A204.1 (cell line): ENCODE measurements around the gene ITGA11.

Experiments
- FAIRE-seq: peaks from 2 replicates; lab custom pipeline; 2012; peaks lifted over from hg19 to GRCh38; lab: Jason Lieb, UNC

ITGA11 gene

DNA sequence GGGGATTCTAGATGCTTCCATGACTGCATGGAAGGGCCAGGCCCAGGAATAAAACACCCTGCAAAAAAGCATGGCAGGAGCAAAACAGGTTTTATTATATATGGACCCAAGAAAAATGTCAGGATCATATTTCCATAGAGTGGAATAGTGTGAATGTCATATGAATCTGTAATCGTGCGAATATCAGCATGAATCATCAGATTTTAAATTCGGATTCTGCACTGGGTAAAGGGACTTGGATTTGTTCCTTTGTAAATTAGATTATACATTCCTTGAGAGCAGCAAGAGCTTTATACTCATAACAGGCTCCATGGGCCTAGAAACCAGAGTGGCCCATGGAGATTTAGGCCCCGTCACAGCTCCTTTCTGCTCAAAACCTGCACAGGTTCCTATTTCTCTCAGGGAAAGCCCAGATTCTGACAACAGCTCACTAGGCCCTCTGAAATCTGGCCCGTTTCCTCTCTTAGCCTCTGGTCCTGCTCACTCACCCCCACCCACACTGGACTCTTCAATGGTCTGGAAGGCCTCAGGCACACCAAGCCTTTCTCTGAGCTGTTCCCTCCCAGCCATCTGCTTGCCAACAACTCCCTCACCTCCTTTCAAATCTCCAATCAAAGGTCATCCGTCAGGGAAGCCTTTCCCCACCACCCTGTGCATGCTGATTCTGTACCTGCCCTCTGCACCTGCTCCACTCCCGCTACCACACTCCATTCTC is 78.4 kb downstream of the ITGA11 start:
- no peak for FAIRE-seq

DNA sequence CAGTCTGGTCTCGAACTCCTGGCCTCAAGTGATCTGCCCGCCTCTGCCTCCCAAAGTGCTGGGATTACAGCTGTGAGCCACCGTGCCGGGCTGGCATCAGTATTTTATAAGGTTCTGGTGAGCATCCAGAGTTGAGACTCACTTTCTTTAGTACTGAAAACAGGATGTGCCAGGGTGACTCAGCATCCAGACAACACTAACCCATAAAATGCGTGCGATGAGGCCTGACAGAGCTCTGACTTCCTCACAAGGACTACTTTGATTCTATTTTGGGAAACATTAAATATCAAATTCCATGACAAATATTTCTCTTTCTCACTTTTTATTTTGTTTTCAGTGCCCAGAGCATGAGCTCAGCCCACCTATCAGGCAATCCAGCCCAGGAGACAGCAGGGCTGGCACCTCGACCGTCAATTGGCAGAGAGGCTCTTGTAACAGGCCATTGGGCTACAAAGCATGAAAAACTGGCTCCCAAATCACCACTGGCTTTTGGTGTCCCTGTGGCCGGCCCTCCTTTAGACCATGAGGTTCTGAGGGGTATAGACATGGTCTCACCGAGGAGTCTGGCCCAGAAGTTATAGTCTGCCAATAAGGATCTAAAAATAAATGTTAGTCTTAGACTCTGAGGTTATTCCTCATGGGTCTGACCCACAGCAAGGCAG is 79.4 kb downstream of the ITGA11 start:
- no peak for FAIRE-seq

GRCh38 chr15:68349151-68349550 is 82.8 kb downstream of the ITGA11 start:
- FAIRE-seq, result no peak

DNA sequence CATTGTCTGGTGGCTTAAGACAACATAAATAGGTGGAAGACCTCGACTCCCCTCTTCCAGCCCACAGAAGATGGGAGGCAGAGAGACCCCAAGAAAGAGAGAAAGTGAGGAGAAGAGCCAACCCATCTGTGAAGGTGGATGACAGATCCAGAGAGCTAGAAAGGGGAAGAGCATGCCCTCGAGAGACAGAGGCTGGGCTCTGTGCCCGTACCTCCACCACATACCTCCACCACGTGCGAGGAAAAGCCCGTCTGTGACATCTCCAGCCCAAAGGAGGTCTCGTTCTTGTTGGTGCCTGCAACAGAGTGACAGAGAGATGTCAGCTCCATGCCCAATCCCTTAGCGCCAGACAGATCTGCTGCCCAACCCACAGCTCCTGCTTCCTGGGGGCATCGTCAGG is 83.4 kb downstream of the ITGA11 start:
- no peak for FAIRE-seq

DNA sequence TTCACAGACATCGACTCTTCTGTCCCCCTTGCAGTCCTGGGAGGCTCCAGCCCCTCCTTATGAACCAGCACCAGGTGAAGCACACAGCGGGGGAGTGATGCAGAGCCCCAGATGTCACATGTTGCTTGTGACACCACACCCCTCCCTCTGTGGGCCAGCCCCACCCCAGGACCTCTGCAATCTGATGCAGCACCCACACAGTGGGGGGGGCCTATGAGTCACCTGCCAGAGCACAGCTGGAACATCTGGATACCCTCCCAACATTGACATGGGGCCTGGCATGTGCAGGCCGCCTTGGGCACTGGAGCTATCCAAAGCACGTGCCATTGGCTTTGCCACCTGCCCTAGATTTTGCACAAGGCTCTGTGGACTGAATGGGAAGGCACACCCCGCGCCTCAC is 83.9 kb downstream of the ITGA11 start:
- no peak for FAIRE-seq

GRCh38 chr15:68347392-68347791 is 84.6 kb downstream of the ITGA11 start:
- FAIRE-seq, result no peak

DNA sequence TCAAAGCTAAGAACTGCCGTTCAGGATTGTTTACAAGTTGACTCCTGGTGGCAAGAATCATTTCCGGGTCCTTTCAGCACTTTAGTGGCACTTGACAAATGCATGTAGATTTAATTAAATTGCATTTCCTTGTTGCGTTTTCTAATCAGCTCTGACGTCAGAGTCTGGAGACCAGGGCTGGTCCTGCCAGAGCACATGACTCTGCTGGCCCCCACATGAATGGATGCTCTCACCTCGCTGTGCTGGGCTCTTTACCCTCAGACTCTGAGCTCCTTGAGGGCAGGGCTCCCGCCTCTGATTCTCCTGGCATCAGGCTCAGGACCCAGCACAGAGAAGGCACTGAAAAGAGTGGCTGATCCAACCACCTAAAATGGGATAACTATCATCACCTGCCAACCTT is 85.0 kb downstream of the ITGA11 start:
- no peak for FAIRE-seq

- no peak for FAIRE-seq
Measured at GRCh38 chr15:68345481-68345880, 86.5 kb downstream of the ITGA11 start.

GRCh38 chr15:68344600-68344999 is 87.4 kb downstream of the ITGA11 start:
- no peak for FAIRE-seq

GRCh38 chr15:68343579-68344225 is 88.3 kb downstream of the ITGA11 start:
- FAIRE-seq, result no peak

GRCh38 chr15:68341760-68342725 is 89.9 kb downstream of the ITGA11 start:
- FAIRE-seq, result no peak

DNA sequence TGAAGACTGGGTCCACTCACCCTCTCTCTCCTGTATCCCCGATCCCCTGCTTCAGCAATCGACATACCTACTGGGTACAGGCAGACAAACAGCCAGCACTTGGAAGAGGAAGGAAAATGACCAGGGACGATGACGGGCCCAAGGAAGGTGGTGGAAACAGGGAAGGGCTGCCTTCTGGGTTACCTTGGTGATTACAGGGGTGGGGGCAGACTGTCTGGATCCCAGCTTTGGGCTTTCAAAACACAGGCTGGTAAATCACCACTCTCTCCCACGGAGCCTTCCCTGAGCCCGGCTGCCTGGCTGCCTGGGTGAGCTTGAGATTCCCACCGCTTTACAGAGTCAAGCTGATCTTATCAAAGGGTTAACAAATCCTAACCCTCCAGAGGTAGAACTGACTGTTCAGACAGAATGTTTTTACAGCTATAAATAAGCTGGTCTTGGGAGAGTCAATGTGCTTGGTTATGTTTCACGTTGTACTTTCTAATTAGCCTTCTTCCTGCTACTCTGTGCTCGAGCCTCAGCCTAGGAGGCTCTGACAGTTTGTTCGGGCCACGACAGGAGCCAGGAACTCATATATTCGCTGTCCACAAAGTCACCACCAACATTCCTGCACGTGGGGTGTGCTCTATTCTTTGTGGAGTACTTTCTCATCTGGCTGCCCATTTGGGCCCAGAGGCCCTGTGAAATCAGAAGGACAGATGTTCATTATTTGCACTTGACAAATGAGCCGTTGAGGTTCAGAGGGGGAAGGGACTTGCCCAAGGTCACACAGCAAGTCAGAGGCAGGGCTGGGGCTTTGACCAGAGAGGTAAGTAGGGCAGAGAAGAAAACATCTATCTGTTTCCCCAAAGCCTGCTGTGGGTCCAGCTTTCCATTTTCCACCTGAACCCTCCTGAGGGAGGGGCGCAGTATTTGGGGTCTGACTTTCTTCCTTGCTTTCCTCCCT is 91.0 kb downstream of the ITGA11 start:
- no peak for FAIRE-seq

DNA sequence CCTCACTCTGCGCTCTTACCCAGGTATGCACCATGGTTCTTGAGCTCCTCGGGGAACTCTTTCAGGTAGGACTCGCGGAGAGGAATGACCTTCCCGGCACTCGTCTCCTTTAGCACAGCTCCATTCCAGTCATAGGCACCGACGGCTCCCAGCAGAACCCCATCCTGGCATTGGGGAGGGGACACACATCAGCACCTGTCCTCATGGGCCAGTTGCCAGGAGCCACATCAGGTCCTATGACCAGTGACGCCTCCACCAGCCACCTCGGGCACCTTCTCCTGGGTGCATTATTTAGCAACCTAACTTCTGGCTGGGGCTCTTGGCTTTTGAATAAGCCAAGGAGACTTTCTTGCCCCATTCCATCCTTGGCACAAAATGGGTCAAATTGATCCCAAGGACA is 92.5 kb downstream of the ITGA11 start:
- no peak for FAIRE-seq

DNA sequence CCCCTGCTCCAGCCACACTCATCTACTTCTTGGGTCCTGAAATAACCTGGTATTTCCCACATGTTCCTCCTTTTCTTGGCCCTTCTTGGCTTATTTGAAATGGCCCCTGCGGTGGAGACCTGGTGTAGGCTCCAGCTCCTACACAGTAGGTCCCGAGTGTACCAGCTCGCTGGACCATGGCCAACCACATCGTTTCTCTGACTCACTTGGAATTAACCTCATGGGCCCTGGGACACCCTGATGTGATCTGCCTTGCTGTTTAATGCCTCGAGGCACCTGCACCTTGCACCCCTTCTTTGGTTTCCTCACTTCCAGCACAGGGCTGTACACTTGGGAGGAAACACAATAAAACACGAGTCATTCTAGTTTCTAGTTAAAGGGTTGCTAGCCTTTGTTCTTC is 94.1 kb downstream of the ITGA11 start:
- no peak for FAIRE-seq

GRCh38 chr15:68336516-68336915 is 95.4 kb downstream of the ITGA11 start:
- no peak for FAIRE-seq

- no peak for FAIRE-seq
Measured at GRCh38 chr15:68335655-68336054, 96.3 kb downstream of the ITGA11 start.

GRCh38 chr15:68335251-68335650 is 96.7 kb downstream of the ITGA11 start:
- no peak for FAIRE-seq

DNA sequence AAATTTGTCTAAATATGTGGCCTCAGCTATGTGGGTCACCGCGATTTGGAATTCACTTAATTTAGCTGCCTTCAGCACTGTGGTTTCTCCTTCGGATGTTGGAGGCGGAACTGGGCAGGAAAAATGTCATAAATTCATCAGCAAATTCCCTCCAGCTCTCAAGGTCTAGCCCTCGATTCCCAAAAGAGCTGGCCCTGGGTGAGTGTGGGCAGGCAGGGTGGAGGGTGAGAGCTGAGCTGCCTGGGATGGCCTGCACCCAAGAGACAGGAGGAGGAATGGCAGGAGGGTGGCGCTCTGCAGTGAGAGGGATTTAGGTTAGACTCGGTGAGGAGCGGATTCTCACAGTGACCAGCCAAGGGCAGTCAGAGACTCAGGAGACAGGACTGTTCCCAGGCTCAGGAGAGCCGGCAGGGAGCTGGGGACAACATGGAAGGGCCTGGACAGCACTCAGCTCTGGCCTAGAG is 97.3 kb downstream of the ITGA11 start:
- FAIRE-seq, result no peak

GRCh38 chr15:68333775-68334470 is 98.0 kb downstream of the ITGA11 start:
- no peak for FAIRE-seq

DNA sequence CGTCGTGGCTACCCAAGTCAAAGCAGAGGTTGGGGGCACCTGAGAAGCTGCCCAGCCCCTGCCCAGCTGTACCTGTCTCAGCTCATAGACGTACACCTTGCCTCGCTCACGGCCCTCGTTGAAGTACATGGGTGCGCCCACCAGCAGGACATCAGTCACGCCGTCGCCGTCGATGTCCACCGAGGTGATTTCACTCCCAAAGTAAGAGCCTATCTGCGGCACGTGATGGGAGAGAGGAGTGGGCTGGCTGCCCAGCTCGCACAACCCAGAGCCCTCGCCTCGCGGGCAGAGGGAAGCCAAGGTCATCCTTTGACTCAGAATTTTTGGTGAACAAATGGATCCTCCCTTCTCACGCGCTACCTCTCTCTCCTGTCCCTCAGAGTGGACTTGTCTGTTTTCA is 99.7 kb downstream of the ITGA11 start:
- no peak for FAIRE-seq

DNA sequence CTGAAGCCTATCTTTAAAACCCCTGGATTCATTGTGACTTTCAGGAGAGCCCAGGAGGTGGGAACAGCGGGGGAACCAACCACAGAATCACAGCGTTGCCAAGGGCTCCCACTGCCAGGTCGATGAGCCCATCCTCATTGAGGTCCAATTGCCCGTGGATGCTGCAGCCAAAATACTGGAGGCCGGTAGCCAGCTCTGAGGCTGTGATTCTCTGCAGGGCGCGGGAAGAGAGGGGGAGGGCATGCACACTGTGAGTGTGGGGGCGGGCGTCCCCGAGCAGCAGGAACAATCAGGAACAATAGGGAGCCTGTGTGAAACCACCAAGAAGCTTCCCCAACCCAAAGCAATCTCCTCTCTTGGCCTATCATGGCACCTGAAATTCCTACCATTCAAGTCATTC is 101.1 kb downstream of the ITGA11 start:
- no peak for FAIRE-seq
